CD4-positive, alpha-beta T cell (primary cell): Measurements from ENCODE around the gene JKAMP. TPM values are rescaled to one million over a fixed set of nuclear protein-coding genes. Genes with fewer than 3 reads are reported as not detected.

Source experiments
- ATAC-seq: fragments of 200-7000 bp; cut with Tn5 transposase; one replicate; pipeline ENCODE4 v1.10.0; 2022; ENCODE audit warnings: mild to moderate bottlenecking; ENCODE audit not compliant: poor library complexity
- CTCF ChIA-PET: fragments of 350-600 bp; sonication (Branson Sonifier 250); formaldehyde crosslinking; loops from one replicate; lab custom pipeline; 2021; ENCODE audit warnings: antibody characterized with exemption, inconsistent platforms; lab: Charles Lee
- POLR2A ChIA-PET: fragments of 350-600 bp; sonication (Branson Sonifier 250); formaldehyde crosslinking; loops from one replicate; lab custom pipeline; 2021; ENCODE audit warnings: antibody characterized with exemption, inconsistent platforms; lab: Charles Lee
- DNase-seq, 14 experiments: peaks; one replicate each; pipeline ENCODE4 v3.0.0-alpha.2; 2013 to 2020; ENCODE audit warnings: mixed read lengths in 2 of 14
- H3K27ac ChIP-seq, 2 donors: one replicate each; pipeline versions ENCODE4 v1.5.1 to v1.7.0; 2013; ENCODE audit warnings: low read length in 2 of 2, low read depth in 1 of 2, mild to moderate bottlenecking in 1 of 2
- H3K27me3 ChIP-seq, 2 experiments: 1 replicate in 1 of 2; 2 replicates in 1 of 2; pipeline versions ENCODE4 v1.6.1 to v1.7.0; 2013; ENCODE audit warnings: low read length in 2 of 2, control low read depth in 1 of 2, mild to moderate bottlenecking in 1 of 2, moderate library complexity in 1 of 2; ENCODE audit not compliant: insufficient read depth in 2 of 2, control insufficient read depth in 1 of 2
- H3K36me3 ChIP-seq: one replicate; pipeline ENCODE4 v1.6.1; 2013; ENCODE audit warnings: low read length, control low read depth; ENCODE audit not compliant: insufficient read depth
- H3K4me1 ChIP-seq: one replicate; pipeline ENCODE4 v1.6.1; 2013; ENCODE audit warnings: low read length, control low read depth; ENCODE audit not compliant: insufficient read depth
- H3K4me3 ChIP-seq: one replicate; pipeline ENCODE4 v1.5.1; 2013; ENCODE audit warnings: mild to moderate bottlenecking, low read length, moderate library complexity
- H3K9me3 ChIP-seq, 2 experiments: 1 replicate in 1 of 2; 2 replicates in 1 of 2; pipeline versions ENCODE4 v1.6.1 to v1.7.0; 2013; ENCODE audit warnings: low read length in 2 of 2, mild to moderate bottlenecking in 2 of 2, control low read depth in 1 of 2, moderate library complexity in 1 of 2; ENCODE audit not compliant: control insufficient read depth in 1 of 2, insufficient read depth in 1 of 2
- H3K27ac Mint-ChIP-seq: one replicate; pipeline ENCODE4 v1.8.0; 2020; ENCODE audit warnings: mixed read lengths
- H3K27me3 Mint-ChIP-seq: one replicate; pipeline ENCODE4 v1.8.0; 2021; ENCODE audit warnings: mixed read lengths
- H3K36me3 Mint-ChIP-seq: one replicate; pipeline ENCODE4 v1.8.0; 2021; ENCODE audit warnings: low read depth, mixed read lengths
- H3K4me1 Mint-ChIP-seq: one replicate; pipeline ENCODE4 v1.8.0; 2021; ENCODE audit warnings: low read depth, mixed read lengths
- H3K4me3 Mint-ChIP-seq: one replicate; pipeline ENCODE4 v1.8.0; 2020; ENCODE audit warnings: mild to moderate bottlenecking, mixed read lengths
- H3K9me3 Mint-ChIP-seq: one replicate; pipeline ENCODE4 v1.8.0; 2020; ENCODE audit warnings: mixed read lengths
- CTCF ChIP-seq: fragments of 200-600 bp; IDR thresholded peaks from one replicate; pipeline ENCODE4 v1.8.0; 2022; ENCODE audit warnings: antibody characterized with exemption, mild to moderate bottlenecking
- intact Hi-C, 2 experiments: fragments of 100-400 bp; cut with DNase I in 1 of 2; cut with micrococcal nuclease in 1 of 2; formaldehyde crosslinking; loops; one replicate each; pipeline versions ENCODE4 v1.15.1 to v1.9.0; 2023 to 2025; cut with DNase I, micrococcal nuclease
- total RNA-seq, 174 experiments: library from RNA in 2 of 174; stranded (reverse) in 2 of 174; gene quantifications; one replicate each; pipeline ENCODE4 v1.2.3 and lab custom pipeline; 2021 to 2026

The JKAMP gene
- total RNA-seq, 2 experiments from 2014 or later, result 9.4 to 9.8 TPM

- no peaks in the 10 kb centered on the region for H3K4me1 Mint-ChIP-seq
- peaks cover 0 to 9% of the 10 kb centered on the region in 2 experiments for H3K27me3 ChIP-seq
- H3K4me1 ChIP-seq, result no peaks in the 10 kb centered on the region
- no peak for TF ChIP-seq CTCF
- no peaks in the 10 kb centered on the region for H3K36me3 ChIP-seq
- ChIA-PET CTCF (interaction anchor here (0.6 to 1.1 kb wide), 2 partner anchors 8 to 34 kb away, joined by 3 to 4 read pairs; no protein-coding TSS in a partner anchor), POLR2A (no interaction called here)
- H3K27me3 Mint-ChIP-seq, result peaks cover 22% of the 10 kb centered on the region
- H3K27ac ChIP-seq, result no peak overlapping the region
- intact Hi-C loops, result no loop called here
- no peak overlapping the region for H3K4me3 ChIP-seq
- no peak for ATAC-seq
- H3K9me3 ChIP-seq, result peaks cover 0 to 7% of the 10 kb centered on the region in 2 experiments
- no peaks in the 10 kb centered on the region for H3K36me3 Mint-ChIP-seq
- H3K9me3 Mint-ChIP-seq, result peaks cover 2% of the 10 kb centered on the region
- no peak overlapping the region for H3K27ac Mint-ChIP-seq
- DNase-seq, result no peak
- no peak overlapping the region for H3K4me3 Mint-ChIP-seq
Observed at GRCh38 chr14:59547310-59547709, 63.0 kb downstream of the JKAMP start.

Other genes starting within 250 kb of the JKAMP start
- under 1 TPM; 0.81 to 0.91 TPM for gene GPR135, start 19.1 kb upstream of the JKAMP start, total RNA-seq
- 10 to 100 TPM; 10.6 to 11.1 TPM for gene L3HYPDH, start 109 bp upstream of the JKAMP start, total RNA-seq
- not detected for gene CCDC175, start 92.3 kb downstream of the JKAMP start, total RNA-seq